H9 (cell line): ENCODE measurements around the gene PARP3. TPM values are rescaled to one million over a fixed set of nuclear protein-coding genes. Genes with fewer than 3 reads are reported as not detected.

ENCODE experiments used
- DNase-seq: peaks from one replicate; pipeline ENCODE4 v3.0.0-alpha.2; 2017
- H2AFZ ChIP-seq: one replicate; pipeline ENCODE4 v1.6.1; 2013; ENCODE audit warnings: mild to moderate bottlenecking, low read length, control low read depth, moderate library complexity
- H2AK5ac ChIP-seq: 2 replicates; pipeline ENCODE4 v1.6.1; 2013; ENCODE audit warnings: low read length, control low read depth, mixed read lengths; ENCODE audit not compliant: insufficient read length
- H2BK120ac ChIP-seq: one replicate; pipeline ENCODE4 v1.6.1; 2013; ENCODE audit warnings: low read depth, mild to moderate bottlenecking, low read length, control low read depth, inconsistent platforms; ENCODE audit not compliant: poor library complexity, severe bottlenecking
- H2BK12ac ChIP-seq: 2 replicates; pipeline ENCODE4 v1.6.1; 2013; ENCODE audit warnings: low read length, control low read depth, mixed read lengths, low read depth; ENCODE audit not compliant: insufficient read length
- H2BK15ac ChIP-seq: 2 replicates; pipeline ENCODE4 v1.6.1; 2013; ENCODE audit warnings: low read depth, low read length, control low read depth
- H2BK20ac ChIP-seq: one replicate; pipeline ENCODE4 v1.6.1; 2013; ENCODE audit warnings: low read depth, mild to moderate bottlenecking, low read length, control low read depth, inconsistent platforms; ENCODE audit not compliant: poor library complexity, severe bottlenecking
- H2BK5ac ChIP-seq: 2 replicates; pipeline ENCODE4 v1.6.1; 2013; ENCODE audit warnings: low read length, control low read depth, mixed read lengths; ENCODE audit not compliant: insufficient read length
- H3K14ac ChIP-seq: 2 replicates; pipeline ENCODE4 v1.6.1; 2013; ENCODE audit warnings: low read length, control low read depth; ENCODE audit not compliant: insufficient read depth
- H3K18ac ChIP-seq: 2 replicates; pipeline ENCODE4 v1.6.1; 2013; ENCODE audit warnings: low read depth, mild to moderate bottlenecking, mixed read lengths, low read length, control low read depth; ENCODE audit not compliant: insufficient read length
- H3K23ac ChIP-seq: 2 replicates; pipeline ENCODE4 v1.6.1; 2013; ENCODE audit warnings: low read length, control low read depth, mixed read lengths, low read depth; ENCODE audit not compliant: insufficient read length
- H3K23me2 ChIP-seq: 2 replicates; pipeline ENCODE4 v1.6.1; 2013; ENCODE audit warnings: low read depth, mild to moderate bottlenecking, mixed read lengths, low read length, control low read depth; ENCODE audit not compliant: insufficient read length, poor library complexity, severe bottlenecking
- H3K27ac ChIP-seq: 2 replicates; pipeline ENCODE4 v1.5.1; 2013; ENCODE audit warnings: low read length, control low read depth, mixed read lengths, low read depth; ENCODE audit not compliant: insufficient read length
- H3K27me3 ChIP-seq: 2 replicates; pipeline ENCODE4 v1.6.1; 2013; ENCODE audit warnings: low read length, control low read depth, inconsistent platforms; ENCODE audit not compliant: insufficient read depth
- H3K4ac ChIP-seq: 2 replicates; pipeline ENCODE4 v1.6.1; 2013; ENCODE audit warnings: low read depth, mild to moderate bottlenecking, control low read depth, inconsistent platforms, low read length, moderate library complexity
- H3K4me1 ChIP-seq: 2 replicates; pipeline ENCODE4 v1.6.1; 2013; ENCODE audit warnings: low read length, control low read depth, inconsistent platforms; ENCODE audit not compliant: insufficient read depth
- H3K4me2 ChIP-seq: 2 replicates; pipeline ENCODE4 v1.6.1; 2013; ENCODE audit warnings: low read length, control low read depth, mixed read lengths; ENCODE audit not compliant: insufficient read length, insufficient read depth
- H3K56ac ChIP-seq: 2 replicates; pipeline ENCODE4 v1.6.1; 2013; ENCODE audit warnings: low read depth, mild to moderate bottlenecking, mixed read lengths, low read length, control low read depth; ENCODE audit not compliant: insufficient read length
- H3K79me1 ChIP-seq: 2 replicates; pipeline ENCODE4 v1.6.1; 2013; ENCODE audit warnings: low read depth, mild to moderate bottlenecking, moderate library complexity, low read length, control low read depth, inconsistent platforms; ENCODE audit not compliant: insufficient read depth, poor library complexity, severe bottlenecking
- H3K79me2 ChIP-seq: 2 replicates; pipeline ENCODE4 v1.6.1; 2013; ENCODE audit warnings: low read length, control low read depth, inconsistent platforms; ENCODE audit not compliant: insufficient read depth
- H3K9ac ChIP-seq: 2 replicates; pipeline ENCODE4 v1.6.1; 2013; ENCODE audit warnings: low read length, control low read depth, mixed read lengths; ENCODE audit not compliant: insufficient read length; ENCODE audit errors: extremely low read depth
- H3K9me3 ChIP-seq: one replicate; pipeline ENCODE4 v1.6.1; 2013; ENCODE audit warnings: low read depth, low read length, inconsistent platforms; ENCODE audit not compliant: control insufficient read depth
- H3T11ph ChIP-seq: one replicate; pipeline ENCODE4 v1.6.1; 2013; ENCODE audit warnings: mild to moderate bottlenecking, low read length, control low read depth, inconsistent platforms
- H4K20me1 ChIP-seq: one replicate; pipeline ENCODE4 v1.6.1; 2013; ENCODE audit not compliant: control insufficient read depth, insufficient read length, insufficient read depth
- H4K5ac ChIP-seq: 2 replicates; pipeline ENCODE4 v1.6.1; 2013; ENCODE audit warnings: low read depth, mild to moderate bottlenecking, mixed read lengths, low read length, control low read depth; ENCODE audit not compliant: insufficient read length
- H4K8ac ChIP-seq: replicated peaks from 2 replicates; pipeline ENCODE4 v1.6.1; 2013; ENCODE audit warnings: low read length, control low read depth, mixed read lengths, low read depth; ENCODE audit not compliant: insufficient read length
- H4K91ac ChIP-seq: 2 replicates; pipeline ENCODE4 v1.6.1; 2013; ENCODE audit warnings: low read depth, mild to moderate bottlenecking, moderate library complexity, mixed read lengths, low read length, control low read depth; ENCODE audit not compliant: insufficient read length
- H3K27ac Mint-ChIP-seq, 3 experiments: 2 replicates in 2 of 3; 3 replicates in 1 of 3; pipeline ENCODE4 v1.8.0; 2020 to 2021; ENCODE audit warnings: mixed read lengths in 3 of 3, mild to moderate bottlenecking in 1 of 3, moderate library complexity in 1 of 3
- H3K27me3 Mint-ChIP-seq: 2 replicates; pipeline ENCODE4 v1.8.0; 2021; ENCODE audit warnings: low read depth, mild to moderate bottlenecking, moderate library complexity, mixed read lengths
- H3K36me3 Mint-ChIP-seq, 3 experiments: 2 replicates in 2 of 3; 3 replicates in 1 of 3; pipeline ENCODE4 v1.8.0; 2020 to 2021; ENCODE audit warnings: low read depth in 3 of 3, mixed read lengths in 3 of 3; ENCODE audit not compliant: insufficient read depth in 1 of 3
- H3K4me1 Mint-ChIP-seq, 2 experiments: 2 replicates each; pipeline ENCODE4 v1.8.0; 2020; ENCODE audit warnings: mixed read lengths in 2 of 2
- H3K4me3 Mint-ChIP-seq, 2 experiments: 2 replicates in 1 of 2; 3 replicates in 1 of 2; pipeline ENCODE4 v1.8.0; 2020 to 2021; ENCODE audit warnings: mild to moderate bottlenecking in 2 of 2, mixed read lengths in 2 of 2, moderate library complexity in 1 of 2
- H3K9me3 Mint-ChIP-seq, 2 experiments: 2 replicates in 1 of 2; 3 replicates in 1 of 2; pipeline ENCODE4 v1.8.0; 2020; ENCODE audit warnings: mild to moderate bottlenecking in 2 of 2, mixed read lengths in 2 of 2, moderate library complexity in 1 of 2
- WGBS: extraction: QIAGEN DNeasy Blood & Tissue Kit; methylation state at CpG from one replicate; pipeline ENCODE4 v1.1.7; 2013; ENCODE audit warnings: missing lambda C conversion rate, low lambda C conversion rate, mixed read lengths; ENCODE audit not compliant: insufficient read length; ENCODE audit errors: extremely low coverage; 5-methylcytosine and 5-hydroxymethylcytosine counted together
- total RNA-seq: library from RNA; stranded (reverse); gene quantifications from 2 replicates; pipeline ENCODE4 v1.2.1, GENCODE V29; 2021
- TF ChIP-seq, protein P1 (sequence below): fragments of 200-600 bp; sonication (generic); conservative IDR thresholded peaks from 3 replicates; pipeline ENCODE4 v1.8.0; 2021; ENCODE audit warnings: antibody characterized with exemption, mild to moderate bottlenecking

PARP3 gene
- total RNA-seq, 1 experiment from 2014 or later: 1.3 TPM

DNA sequence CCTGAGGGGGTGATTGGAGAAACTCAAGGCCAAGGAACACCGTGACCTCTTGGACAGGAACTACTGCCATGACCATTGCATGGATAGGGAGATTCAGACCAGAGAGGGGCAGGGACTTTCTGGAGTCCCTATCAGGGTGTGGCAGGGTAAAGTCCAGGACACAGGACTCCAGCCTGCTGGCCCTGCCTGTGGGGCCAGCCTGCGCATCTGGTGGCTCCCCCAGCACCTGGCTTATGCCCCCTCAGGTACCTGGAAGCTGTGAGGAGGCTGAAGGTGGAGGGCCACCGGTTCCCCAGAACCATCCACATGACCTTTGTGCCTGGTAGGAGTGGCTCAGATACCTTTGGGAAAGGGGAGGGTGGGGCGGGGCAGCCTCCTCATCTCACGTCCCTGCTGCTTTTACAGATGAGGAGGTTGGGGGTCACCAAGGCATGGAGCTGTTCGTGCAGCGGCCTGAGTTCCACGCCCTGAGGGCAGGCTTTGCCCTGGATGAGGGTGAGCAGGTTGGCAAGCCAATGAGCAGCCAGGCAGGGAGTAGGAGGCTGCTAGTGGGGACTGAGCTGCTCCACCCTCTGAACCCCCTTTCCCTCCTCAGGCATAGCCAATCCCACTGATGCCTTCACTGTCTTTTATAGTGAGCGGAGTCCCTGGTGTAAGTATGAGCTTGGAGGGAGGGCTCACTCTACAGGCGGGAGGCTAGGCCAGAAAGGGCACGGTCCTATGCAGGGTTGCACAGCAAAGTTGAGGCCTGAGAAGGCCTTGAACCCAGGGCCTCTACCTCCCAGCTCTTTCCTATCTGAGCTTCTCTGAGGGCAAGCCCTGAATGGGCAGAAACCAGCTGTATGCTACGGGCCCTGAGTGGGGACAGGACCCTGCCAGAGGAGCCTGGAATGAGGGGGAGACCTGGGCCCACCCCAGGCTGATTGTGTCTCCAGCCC is 44.1 kb downstream of the PARP3 start:
- peaks cover 2 to 6% (median 4%) of the 10 kb centered on the region in 3 experiments for H3K36me3 Mint-ChIP-seq
- no peak overlapping the region for H2BK20ac ChIP-seq
- H2BK15ac ChIP-seq: no peak overlapping the region
- peaks cover 3% of the 10 kb centered on the region for H4K20me1 ChIP-seq
- H2BK12ac ChIP-seq: no peak overlapping the region
- H3K27me3 ChIP-seq: no peaks in the 10 kb centered on the region
- no peak overlapping the region for H4K91ac ChIP-seq
- TF ChIP-seq, protein P1, sequence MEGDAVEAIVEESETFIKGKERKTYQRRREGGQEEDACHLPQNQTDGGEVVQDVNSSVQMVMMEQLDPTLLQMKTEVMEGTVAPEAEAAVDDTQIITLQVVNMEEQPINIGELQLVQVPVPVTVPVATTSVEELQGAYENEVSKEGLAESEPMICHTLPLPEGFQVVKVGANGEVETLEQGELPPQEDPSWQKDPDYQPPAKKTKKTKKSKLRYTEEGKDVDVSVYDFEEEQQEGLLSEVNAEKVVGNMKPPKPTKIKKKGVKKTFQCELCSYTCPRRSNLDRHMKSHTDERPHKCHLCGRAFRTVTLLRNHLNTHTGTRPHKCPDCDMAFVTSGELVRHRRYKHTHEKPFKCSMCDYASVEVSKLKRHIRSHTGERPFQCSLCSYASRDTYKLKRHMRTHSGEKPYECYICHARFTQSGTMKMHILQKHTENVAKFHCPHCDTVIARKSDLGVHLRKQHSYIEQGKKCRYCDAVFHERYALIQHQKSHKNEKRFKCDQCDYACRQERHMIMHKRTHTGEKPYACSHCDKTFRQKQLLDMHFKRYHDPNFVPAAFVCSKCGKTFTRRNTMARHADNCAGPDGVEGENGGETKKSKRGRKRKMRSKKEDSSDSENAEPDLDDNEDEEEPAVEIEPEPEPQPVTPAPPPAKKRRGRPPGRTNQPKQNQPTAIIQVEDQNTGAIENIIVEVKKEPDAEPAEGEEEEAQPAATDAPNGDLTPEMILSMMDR: no peak
- no peaks in the 10 kb centered on the region for H3K79me1 ChIP-seq
- H3K9me3 Mint-ChIP-seq: peaks cover 0 to 1% of the 10 kb centered on the region in 2 experiments; a peak in 2 of 5 replicates
- H2BK120ac ChIP-seq: no peak overlapping the region
- H3K18ac ChIP-seq: no peak overlapping the region
- DNase-seq: no peak
- peaks cover 22 to 31% of the 10 kb centered on the region in 2 experiments for H3K4me1 Mint-ChIP-seq
- H3K23me2 ChIP-seq: peaks cover 6% of the 10 kb centered on the region
- H3K27ac ChIP-seq: no peak overlapping the region
- H2AK5ac ChIP-seq: no peak overlapping the region
- peak overlapping the region in 1 of 3 experiments; percentile 85; a peak in 2 of 7 replicates for H3K27ac Mint-ChIP-seq
- H3K4ac ChIP-seq: no peak overlapping the region
- peaks cover under 1% of the 10 kb centered on the region; the same call in 1 of the 2 replicates for H3K27me3 Mint-ChIP-seq
- no CpG with 5 or more reads among the region's 12 CpGs for whole genome bisulfite sequencing
- no peak overlapping the region for H4K8ac ChIP-seq
- no peak overlapping the region for H3K23ac ChIP-seq
- H4K5ac ChIP-seq: no peak overlapping the region
- H2AFZ ChIP-seq: no peak overlapping the region
- no peak overlapping the region for H3K14ac ChIP-seq
- no peak overlapping the region for H2BK5ac ChIP-seq
- H3K56ac ChIP-seq: no peak overlapping the region
- no peak overlapping the region for H3K4me3 Mint-ChIP-seq
- no peaks in the 10 kb centered on the region for H3K9me3 ChIP-seq
- no peak overlapping the region for H3K4me2 ChIP-seq
- H3K9ac ChIP-seq: no peak overlapping the region
- H3K79me2 ChIP-seq: no peaks in the 10 kb centered on the region
- peaks cover 3% of the 10 kb centered on the region; the same call in 1 of the 2 replicates for H3K4me1 ChIP-seq
- no peak overlapping the region for H3T11ph ChIP-seq
